Left hindlimb (tissue), 1 donor: ENCODE data around the gene CYB5R4.
"Not testable (repeated sequence)": the region's sequence is repeated elsewhere in the genome, so short reads cannot be mapped to it uniquely, and the experiment has no call there.

Experiments used
- DNase-seq: peaks from one replicate; pipeline ENCODE4 v3.0.0-alpha.2; 2018

The CYB5R4 gene

DNA sequence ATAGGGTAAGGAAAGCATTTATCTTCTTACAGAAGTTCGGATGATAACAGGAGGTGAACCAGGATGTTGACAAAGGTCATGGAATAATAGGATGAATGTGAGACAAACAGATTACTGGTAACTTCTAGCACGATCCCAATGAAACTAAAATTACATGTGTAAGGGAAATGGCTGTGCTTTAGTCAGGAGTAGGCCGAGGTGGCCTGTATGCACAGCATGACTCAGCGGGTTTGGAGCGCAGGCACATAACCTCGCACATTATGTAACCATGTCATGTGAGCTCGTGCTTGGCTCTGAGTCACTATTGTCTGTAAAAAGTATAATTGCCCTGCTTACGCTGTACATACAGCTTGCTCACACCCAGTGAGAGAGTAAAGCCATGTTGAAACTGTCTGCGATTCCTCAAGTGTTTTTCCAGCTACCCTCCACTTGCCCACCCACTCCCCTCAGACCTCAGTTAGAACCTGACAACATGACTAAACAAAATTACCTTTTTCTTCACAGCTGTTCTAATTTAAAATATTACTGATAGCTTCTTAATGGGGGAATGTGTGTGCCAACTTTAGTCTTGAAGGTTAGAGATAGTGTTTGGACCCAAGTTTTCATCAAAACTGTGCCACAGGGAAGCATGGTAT lies 8.2 kb downstream of the CYB5R4 start:
- no peak for DNase-seq

DNA sequence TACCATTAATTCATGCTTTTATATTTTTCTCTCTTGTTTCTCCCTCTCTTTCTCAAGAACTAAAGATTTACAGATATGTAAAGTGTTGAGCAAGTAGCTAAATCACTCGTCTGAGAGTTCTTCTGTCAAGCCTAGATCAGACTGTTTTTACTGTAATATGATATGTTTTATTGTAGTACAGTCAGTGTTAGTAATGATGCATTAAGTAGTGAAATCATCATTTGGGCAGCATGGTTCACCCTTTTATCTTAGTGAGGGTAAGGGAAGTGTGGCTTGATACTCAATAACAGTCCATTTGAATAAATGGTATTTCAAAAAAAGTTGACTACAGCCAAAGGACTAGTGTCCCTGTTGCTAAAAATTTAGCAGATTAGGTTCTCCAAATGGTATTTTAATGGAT lies 9.2 kb downstream of the CYB5R4 start:
- no peak for DNase-seq

DNA sequence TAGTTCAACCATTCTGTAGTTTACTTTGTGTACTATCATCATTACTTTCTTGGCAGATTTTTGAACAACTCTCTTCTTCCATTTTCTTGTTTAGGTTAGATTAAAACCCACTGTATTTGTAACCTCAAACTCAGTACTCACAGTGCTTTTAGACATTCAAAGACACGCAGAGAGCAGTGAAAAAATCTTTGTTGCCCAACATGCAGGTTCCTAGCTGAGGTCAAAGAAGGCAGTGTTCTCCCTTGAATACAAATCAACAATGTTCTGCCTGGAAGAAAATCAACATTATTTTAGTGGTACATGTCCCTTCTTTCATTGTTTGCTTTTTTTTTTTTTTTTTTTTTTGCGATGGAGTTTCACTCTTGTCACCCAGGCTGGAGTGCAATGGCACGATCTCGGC lies 11.2 kb downstream of the CYB5R4 start:
- no peak for DNase-seq

GRCh38 chr6:83872386-83873118 lies 13.1 kb downstream of the CYB5R4 start:
- DNase-seq, result no peak

DNA sequence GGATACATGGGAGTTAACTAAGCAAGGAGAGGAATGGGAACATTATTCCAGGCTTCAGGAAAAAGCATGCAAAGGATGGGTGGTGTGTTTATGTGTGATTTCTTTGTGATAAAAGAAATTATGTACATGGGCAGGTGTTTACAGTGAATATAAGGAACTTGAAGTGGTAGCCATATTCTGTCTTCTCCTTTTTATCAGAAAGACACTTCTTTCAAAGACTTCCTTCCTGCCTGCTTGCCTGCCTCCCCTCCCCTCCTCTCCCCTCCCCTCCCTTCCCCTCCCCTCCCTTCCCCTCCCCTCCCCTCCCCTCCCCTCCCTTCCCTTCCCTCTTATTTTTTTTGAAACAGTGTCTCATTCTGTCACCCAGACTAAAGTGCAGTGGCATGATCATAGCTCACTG lies 14.4 kb downstream of the CYB5R4 start:
- DNase-seq, result no peak

- no peak for DNase-seq
Measured at GRCh38 chr6:83875843-83876242, 16.4 kb downstream of the CYB5R4 start.

GRCh38 chr6:83878902-83879644 lies 19.6 kb downstream of the CYB5R4 start:
- DNase-seq, result no peak

GRCh38 chr6:83879746-83880145 lies 20.3 kb downstream of the CYB5R4 start:
- no peak for DNase-seq

DNA sequence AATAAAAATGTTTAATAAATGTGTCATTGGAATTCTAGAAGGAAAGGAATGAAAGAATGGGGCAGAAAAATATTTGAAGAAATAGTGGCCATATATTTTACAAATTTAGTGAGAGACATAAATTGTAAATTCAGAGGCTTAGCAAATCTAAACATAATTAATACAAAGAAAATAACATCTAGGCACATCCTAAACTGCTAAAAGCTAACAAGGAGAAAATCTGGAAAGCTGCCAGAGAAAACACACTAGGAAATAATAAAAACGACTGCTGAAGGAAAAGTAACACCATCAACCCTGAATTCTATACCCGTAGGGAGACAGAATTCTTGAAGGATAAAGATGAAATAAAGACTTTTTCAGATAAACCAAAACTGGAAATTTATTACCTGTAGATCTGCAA lies 23.8 kb downstream of the CYB5R4 start:
- no peak for DNase-seq

GRCh38 chr6:83884523-83884922 lies 25.0 kb downstream of the CYB5R4 start:
- DNase-seq, result no peak

DNA sequence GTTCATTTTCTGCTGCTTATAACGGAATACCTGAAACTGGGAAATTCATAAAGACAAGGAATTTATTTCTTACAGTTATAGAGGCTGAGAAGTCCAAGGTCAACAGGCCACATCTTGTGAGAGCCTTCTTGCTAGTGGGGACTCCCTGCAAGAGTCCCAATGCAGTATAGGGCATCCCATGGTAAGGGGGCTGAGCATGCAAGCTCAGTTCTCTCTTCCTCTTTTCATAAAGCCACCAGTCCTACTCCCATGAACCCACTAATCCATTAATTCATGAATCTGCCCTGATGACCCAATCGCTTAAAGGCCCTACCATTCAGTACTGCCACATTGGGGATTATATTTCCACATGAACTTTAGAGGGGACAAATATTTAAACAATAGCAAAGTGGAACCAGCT lies 26.5 kb downstream of the CYB5R4 start:
- DNase-seq, result no peak

- no peak for DNase-seq
Measured at GRCh38 chr6:83889621-83890020, 30.1 kb downstream of the CYB5R4 start.

DNA sequence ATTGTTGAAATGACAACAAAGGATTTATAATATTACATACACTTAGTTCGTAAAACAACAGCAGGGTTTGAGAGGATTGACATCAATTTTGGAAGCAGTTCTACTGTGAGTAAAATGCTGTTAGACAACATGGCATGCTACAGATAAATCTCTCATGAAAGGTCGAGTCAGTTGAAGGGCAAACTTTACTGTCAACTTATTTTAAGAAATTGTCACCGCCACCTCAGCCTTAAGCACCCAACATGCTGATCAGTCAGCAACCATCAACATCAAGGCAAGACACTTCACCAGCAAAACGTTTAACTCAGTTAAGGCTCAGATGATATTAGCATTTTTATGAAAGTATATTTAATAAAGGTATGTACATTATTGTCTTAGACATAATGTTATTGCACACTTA lies 31.0 kb downstream of the CYB5R4 start:
- DNase-seq, result no peak

- no peak for DNase-seq
Measured at GRCh38 chr6:83891586-83891985, 32.1 kb downstream of the CYB5R4 start.

DNA sequence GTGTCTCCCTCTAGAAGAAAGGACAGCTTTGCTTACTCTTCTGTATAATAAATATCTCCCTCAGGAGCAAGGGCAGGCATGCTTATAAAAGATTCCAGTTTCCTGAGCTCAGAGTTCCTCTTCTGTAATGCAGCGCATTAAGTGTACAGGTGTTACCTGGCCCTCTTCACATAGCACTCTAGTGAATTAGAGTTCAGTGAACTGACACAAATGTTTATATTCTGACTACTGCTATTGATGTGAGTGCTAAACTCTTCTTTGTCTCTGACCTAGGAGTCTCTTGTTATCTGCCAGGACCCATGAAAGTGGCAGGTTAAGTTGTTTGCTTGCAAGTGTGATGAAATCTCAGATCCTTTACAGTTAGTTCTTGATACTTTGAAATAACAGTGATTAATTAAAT lies 33.5 kb downstream of the CYB5R4 start:
- no peak for DNase-seq

DNA sequence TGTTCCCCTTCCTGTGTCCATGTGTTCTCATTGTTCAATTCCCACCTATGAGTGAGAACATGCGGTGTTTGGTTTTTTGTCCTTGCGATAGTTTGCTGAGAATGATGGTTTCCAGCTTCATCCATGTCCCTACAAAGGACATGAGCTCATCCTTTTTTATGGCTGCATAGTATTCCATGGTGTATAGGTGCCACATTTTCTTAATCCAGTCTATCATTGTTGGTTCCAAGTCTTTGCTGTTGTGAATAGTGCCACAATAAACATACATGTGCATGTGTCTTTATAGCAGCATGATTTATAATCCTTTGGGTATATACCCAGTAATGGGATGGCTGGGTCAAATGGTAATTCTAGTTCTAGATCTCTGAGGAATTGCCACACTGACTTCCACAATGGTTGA lies 37.6 kb downstream of the CYB5R4 start:
- DNase-seq, result not testable (repeated sequence)

DNA sequence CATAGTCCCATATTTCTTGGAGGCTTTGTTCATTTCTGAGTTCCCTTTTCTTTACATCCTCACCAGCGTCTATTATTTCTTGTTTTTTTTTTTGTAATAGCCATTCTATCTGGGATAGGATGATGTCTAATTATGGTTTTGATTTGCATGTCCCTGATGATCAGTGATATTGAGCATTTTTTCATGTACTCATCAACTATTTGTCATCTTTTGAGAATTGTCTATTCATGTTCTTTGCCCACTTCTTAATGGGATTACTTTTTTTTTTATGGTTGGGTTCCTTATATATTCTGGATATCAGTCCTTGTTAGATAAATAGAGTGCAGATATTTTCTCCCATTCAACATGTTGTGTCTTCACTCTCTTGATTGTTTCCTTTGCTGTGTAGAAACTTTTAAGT lies 42.1 kb downstream of the CYB5R4 start:
- DNase-seq, result no peak

- no peak for DNase-seq
Measured at GRCh38 chr6:83904395-83904794, 44.9 kb downstream of the CYB5R4 start.

- no peak for DNase-seq
Measured at GRCh38 chr6:83905648-83906047, 46.2 kb downstream of the CYB5R4 start.

DNA sequence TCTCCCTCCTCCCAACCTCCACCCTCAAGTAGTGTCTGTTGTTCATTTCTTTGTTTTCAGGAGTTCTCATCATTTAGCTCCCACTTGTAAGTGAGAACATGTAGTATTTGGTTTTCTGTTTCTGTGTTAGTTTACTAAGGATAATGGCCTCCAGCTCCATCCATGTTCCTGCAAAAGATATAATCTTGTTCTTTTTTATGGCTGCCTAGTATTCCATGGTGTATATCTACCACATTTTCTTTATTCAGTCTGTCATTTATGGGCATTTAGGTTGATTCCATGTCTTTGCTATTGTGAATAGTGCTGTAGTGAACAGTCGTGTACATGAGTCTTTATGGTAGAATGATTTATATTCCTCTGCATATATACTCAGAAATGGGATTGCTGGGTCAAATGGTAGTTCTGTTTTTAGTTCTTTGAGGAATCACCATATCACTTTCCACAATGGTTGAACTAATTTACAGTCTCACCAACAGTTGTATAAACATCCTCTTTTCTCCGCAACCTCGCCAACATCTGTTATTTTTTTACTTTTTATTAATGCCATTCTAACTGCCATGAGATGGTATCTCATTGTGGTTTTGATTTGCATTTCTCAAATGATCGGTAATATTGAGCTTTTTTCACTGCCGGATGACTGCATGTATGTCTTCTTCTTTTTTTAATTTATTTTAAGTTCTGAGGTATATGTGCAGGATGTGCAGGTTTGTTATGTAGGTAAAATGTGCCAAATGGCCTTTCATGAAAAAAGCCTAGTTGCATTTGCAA lies 48.3 kb downstream of the CYB5R4 start:
- DNase-seq, result not testable (repeated sequence)

DNA sequence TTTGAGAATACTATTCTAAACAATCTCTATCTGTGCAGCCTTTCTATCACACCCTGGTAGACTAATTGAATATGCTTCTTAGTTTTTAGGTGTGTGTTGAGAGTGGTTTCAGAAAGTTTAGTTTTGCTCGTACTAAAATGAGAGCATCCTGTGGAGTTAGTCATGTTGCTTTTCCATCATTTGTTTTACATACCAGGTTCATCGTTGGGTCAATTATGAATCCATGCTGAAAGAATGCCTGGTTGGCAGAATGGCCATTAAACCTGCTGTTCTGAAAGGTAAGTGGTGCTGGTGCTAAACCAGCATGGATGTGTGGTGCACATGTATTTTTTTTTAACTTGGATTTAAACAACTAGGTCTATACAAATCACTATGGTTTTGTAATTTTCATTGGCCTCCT lies 49.3 kb downstream of the CYB5R4 start:
- no peak for DNase-seq

DNA sequence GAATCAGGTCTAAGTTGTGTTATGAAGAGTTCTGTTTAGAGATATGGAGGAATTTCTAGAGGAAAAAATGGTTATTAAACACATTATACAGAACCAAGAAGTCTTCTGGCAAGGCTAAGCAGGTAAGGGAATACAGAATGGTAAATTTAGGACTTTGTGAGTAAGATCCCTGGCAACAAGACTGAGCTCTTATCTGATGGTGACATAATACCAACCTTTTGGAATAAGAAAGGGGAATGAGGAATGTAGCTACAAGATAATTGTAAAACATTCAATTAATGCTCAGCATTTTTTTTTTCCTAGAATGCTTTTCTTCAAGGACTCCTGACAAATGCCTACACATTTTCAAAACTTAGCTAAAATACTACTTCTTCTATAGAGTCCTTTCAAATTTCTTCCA lies 51.8 kb downstream of the CYB5R4 start:
- DNase-seq, result no peak

DNA sequence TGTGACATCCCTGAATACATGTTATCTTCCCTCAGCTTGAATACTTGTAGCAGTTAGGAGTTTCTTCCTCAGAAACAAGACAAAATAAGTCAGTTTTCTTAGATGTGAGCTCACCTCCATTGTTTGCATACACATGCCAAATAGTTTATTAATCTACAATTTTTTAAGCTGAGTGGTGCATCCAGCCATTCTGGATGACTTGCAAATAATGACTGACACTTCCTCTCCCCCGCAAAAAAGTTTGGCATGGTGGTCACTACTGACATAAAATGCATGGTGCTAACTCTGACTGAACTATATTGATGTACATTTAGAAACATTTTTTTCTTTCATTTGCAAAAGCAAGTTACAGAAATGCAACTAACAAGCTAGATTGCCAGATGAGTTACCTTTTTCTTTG lies 55.5 kb downstream of the CYB5R4 start:
- no peak for DNase-seq
